H9 (cell line): Measurements from ENCODE around the gene KATNIP. TPM values are rescaled to one million over a fixed set of nuclear protein-coding genes. Genes with fewer than 3 reads are reported as not detected.

ENCODE experiments used
- DNase-seq: peaks from one replicate; pipeline ENCODE4 v3.0.0-alpha.2; 2017
- H2AFZ ChIP-seq: one replicate; pipeline ENCODE4 v1.6.1; 2013; ENCODE audit warnings: mild to moderate bottlenecking, low read length, control low read depth, moderate library complexity
- H2AK5ac ChIP-seq: 2 replicates; pipeline ENCODE4 v1.6.1; 2013; ENCODE audit warnings: low read length, control low read depth, mixed read lengths; ENCODE audit not compliant: insufficient read length
- H2BK120ac ChIP-seq: one replicate; pipeline ENCODE4 v1.6.1; 2013; ENCODE audit warnings: low read depth, mild to moderate bottlenecking, low read length, control low read depth, inconsistent platforms; ENCODE audit not compliant: poor library complexity, severe bottlenecking
- H2BK12ac ChIP-seq: 2 replicates; pipeline ENCODE4 v1.6.1; 2013; ENCODE audit warnings: low read length, control low read depth, mixed read lengths, low read depth; ENCODE audit not compliant: insufficient read length
- H2BK15ac ChIP-seq: 2 replicates; pipeline ENCODE4 v1.6.1; 2013; ENCODE audit warnings: low read depth, low read length, control low read depth
- H2BK20ac ChIP-seq: one replicate; pipeline ENCODE4 v1.6.1; 2013; ENCODE audit warnings: low read depth, mild to moderate bottlenecking, low read length, control low read depth, inconsistent platforms; ENCODE audit not compliant: poor library complexity, severe bottlenecking
- H2BK5ac ChIP-seq: 2 replicates; pipeline ENCODE4 v1.6.1; 2013; ENCODE audit warnings: low read length, control low read depth, mixed read lengths; ENCODE audit not compliant: insufficient read length
- H3K14ac ChIP-seq: 2 replicates; pipeline ENCODE4 v1.6.1; 2013; ENCODE audit warnings: low read length, control low read depth; ENCODE audit not compliant: insufficient read depth
- H3K18ac ChIP-seq: 2 replicates; pipeline ENCODE4 v1.6.1; 2013; ENCODE audit warnings: low read depth, mild to moderate bottlenecking, mixed read lengths, low read length, control low read depth; ENCODE audit not compliant: insufficient read length
- H3K23ac ChIP-seq: 2 replicates; pipeline ENCODE4 v1.6.1; 2013; ENCODE audit warnings: low read length, control low read depth, mixed read lengths, low read depth; ENCODE audit not compliant: insufficient read length
- H3K23me2 ChIP-seq: 2 replicates; pipeline ENCODE4 v1.6.1; 2013; ENCODE audit warnings: low read depth, mild to moderate bottlenecking, mixed read lengths, low read length, control low read depth; ENCODE audit not compliant: insufficient read length, poor library complexity, severe bottlenecking
- H3K27ac ChIP-seq: 2 replicates; pipeline ENCODE4 v1.5.1; 2013; ENCODE audit warnings: low read length, control low read depth, mixed read lengths, low read depth; ENCODE audit not compliant: insufficient read length
- H3K27me3 ChIP-seq: 2 replicates; pipeline ENCODE4 v1.6.1; 2013; ENCODE audit warnings: low read length, control low read depth, inconsistent platforms; ENCODE audit not compliant: insufficient read depth
- H3K4ac ChIP-seq: 2 replicates; pipeline ENCODE4 v1.6.1; 2013; ENCODE audit warnings: low read depth, mild to moderate bottlenecking, control low read depth, inconsistent platforms, low read length, moderate library complexity
- H3K4me1 ChIP-seq: 2 replicates; pipeline ENCODE4 v1.6.1; 2013; ENCODE audit warnings: low read length, control low read depth, inconsistent platforms; ENCODE audit not compliant: insufficient read depth
- H3K4me2 ChIP-seq: 2 replicates; pipeline ENCODE4 v1.6.1; 2013; ENCODE audit warnings: low read length, control low read depth, mixed read lengths; ENCODE audit not compliant: insufficient read length, insufficient read depth
- H3K56ac ChIP-seq: 2 replicates; pipeline ENCODE4 v1.6.1; 2013; ENCODE audit warnings: low read depth, mild to moderate bottlenecking, mixed read lengths, low read length, control low read depth; ENCODE audit not compliant: insufficient read length
- H3K79me1 ChIP-seq: 2 replicates; pipeline ENCODE4 v1.6.1; 2013; ENCODE audit warnings: low read depth, mild to moderate bottlenecking, moderate library complexity, low read length, control low read depth, inconsistent platforms; ENCODE audit not compliant: insufficient read depth, poor library complexity, severe bottlenecking
- H3K79me2 ChIP-seq: 2 replicates; pipeline ENCODE4 v1.6.1; 2013; ENCODE audit warnings: low read length, control low read depth, inconsistent platforms; ENCODE audit not compliant: insufficient read depth
- H3K9ac ChIP-seq: 2 replicates; pipeline ENCODE4 v1.6.1; 2013; ENCODE audit warnings: low read length, control low read depth, mixed read lengths; ENCODE audit not compliant: insufficient read length; ENCODE audit errors: extremely low read depth
- H3K9me3 ChIP-seq: one replicate; pipeline ENCODE4 v1.6.1; 2013; ENCODE audit warnings: low read depth, low read length, inconsistent platforms; ENCODE audit not compliant: control insufficient read depth
- H3T11ph ChIP-seq: one replicate; pipeline ENCODE4 v1.6.1; 2013; ENCODE audit warnings: mild to moderate bottlenecking, low read length, control low read depth, inconsistent platforms
- H4K20me1 ChIP-seq: one replicate; pipeline ENCODE4 v1.6.1; 2013; ENCODE audit not compliant: control insufficient read depth, insufficient read length, insufficient read depth
- H4K5ac ChIP-seq: 2 replicates; pipeline ENCODE4 v1.6.1; 2013; ENCODE audit warnings: low read depth, mild to moderate bottlenecking, mixed read lengths, low read length, control low read depth; ENCODE audit not compliant: insufficient read length
- H4K8ac ChIP-seq: replicated peaks from 2 replicates; pipeline ENCODE4 v1.6.1; 2013; ENCODE audit warnings: low read length, control low read depth, mixed read lengths, low read depth; ENCODE audit not compliant: insufficient read length
- H4K91ac ChIP-seq: 2 replicates; pipeline ENCODE4 v1.6.1; 2013; ENCODE audit warnings: low read depth, mild to moderate bottlenecking, moderate library complexity, mixed read lengths, low read length, control low read depth; ENCODE audit not compliant: insufficient read length
- H3K27ac Mint-ChIP-seq, 3 experiments: 2 replicates in 2 of 3; 3 replicates in 1 of 3; pipeline ENCODE4 v1.8.0; 2020 to 2021; ENCODE audit warnings: mixed read lengths in 3 of 3, mild to moderate bottlenecking in 1 of 3, moderate library complexity in 1 of 3
- H3K27me3 Mint-ChIP-seq: 2 replicates; pipeline ENCODE4 v1.8.0; 2021; ENCODE audit warnings: low read depth, mild to moderate bottlenecking, moderate library complexity, mixed read lengths
- H3K36me3 Mint-ChIP-seq, 3 experiments: 2 replicates in 2 of 3; 3 replicates in 1 of 3; pipeline ENCODE4 v1.8.0; 2020 to 2021; ENCODE audit warnings: low read depth in 3 of 3, mixed read lengths in 3 of 3; ENCODE audit not compliant: insufficient read depth in 1 of 3
- H3K4me1 Mint-ChIP-seq, 2 experiments: 2 replicates each; pipeline ENCODE4 v1.8.0; 2020; ENCODE audit warnings: mixed read lengths in 2 of 2
- H3K4me3 Mint-ChIP-seq, 2 experiments: 2 replicates in 1 of 2; 3 replicates in 1 of 2; pipeline ENCODE4 v1.8.0; 2020 to 2021; ENCODE audit warnings: mild to moderate bottlenecking in 2 of 2, mixed read lengths in 2 of 2, moderate library complexity in 1 of 2
- H3K9me3 Mint-ChIP-seq, 2 experiments: 2 replicates in 1 of 2; 3 replicates in 1 of 2; pipeline ENCODE4 v1.8.0; 2020; ENCODE audit warnings: mild to moderate bottlenecking in 2 of 2, mixed read lengths in 2 of 2, moderate library complexity in 1 of 2
- WGBS: extraction: QIAGEN DNeasy Blood & Tissue Kit; methylation state at CpG from one replicate; pipeline ENCODE4 v1.1.7; 2013; ENCODE audit warnings: missing lambda C conversion rate, low lambda C conversion rate, mixed read lengths; ENCODE audit not compliant: insufficient read length; ENCODE audit errors: extremely low coverage; 5-methylcytosine and 5-hydroxymethylcytosine counted together
- total RNA-seq: library from RNA; stranded (reverse); gene quantifications from 2 replicates; pipeline ENCODE4 v1.2.1, GENCODE V29; 2021
- TF ChIP-seq, protein P1 (sequence below): fragments of 200-600 bp; sonication (generic); conservative IDR thresholded peaks from 3 replicates; pipeline ENCODE4 v1.8.0; 2021; ENCODE audit warnings: antibody characterized with exemption, mild to moderate bottlenecking

The KATNIP gene
- total RNA-seq, 1 experiment from 2014 or later = 13.2 TPM

- H3K9ac ChIP-seq = peak overlapping the region; percentile 63
- no peak overlapping the region for H4K91ac ChIP-seq
- H2BK120ac ChIP-seq = no peak overlapping the region
- peaks cover 6 to 17% (median 15%) of the 10 kb centered on the region in 3 experiments; a peak in 6 of 7 replicates for H3K36me3 Mint-ChIP-seq
- no peak overlapping the region for H2BK12ac ChIP-seq
- no peaks in the 10 kb centered on the region for H3K27me3 ChIP-seq
- no peak for DNase-seq
- H2BK15ac ChIP-seq = no peak overlapping the region
- no peak overlapping the region for H3K27ac ChIP-seq
- no peak overlapping the region for H4K5ac ChIP-seq
- no peak overlapping the region for H4K8ac ChIP-seq
- no peak overlapping the region for H3K56ac ChIP-seq
- no peak overlapping the region for H3K14ac ChIP-seq
- H3K9me3 Mint-ChIP-seq = no peaks in the 10 kb centered on the region
- peaks cover 11 to 25% of the 10 kb centered on the region in 2 experiments for H3K4me1 Mint-ChIP-seq
- no peak overlapping the region for H3K4ac ChIP-seq
- H3K79me2 ChIP-seq = peaks cover 13% of the 10 kb centered on the region; the same call in 1 of the 2 replicates
- no peak overlapping the region for H2BK20ac ChIP-seq
- peak overlapping the region; percentile 99 to 100 for H3K4me3 Mint-ChIP-seq
- no CpG with 5 or more reads among the region's 4 CpGs for WGBS
- no peaks in the 10 kb centered on the region for H3K4me1 ChIP-seq
- H3K23me2 ChIP-seq = peaks cover 3% of the 10 kb centered on the region
- H3K9me3 ChIP-seq = no peaks in the 10 kb centered on the region
- peak overlapping the region; percentile 68 for H3K4me2 ChIP-seq
- no peak overlapping the region for H2AK5ac ChIP-seq
- H3T11ph ChIP-seq = no peak overlapping the region
- H2BK5ac ChIP-seq = no peak overlapping the region
- H3K23ac ChIP-seq = no peak overlapping the region
- H3K18ac ChIP-seq = no peak overlapping the region
- peak overlapping the region; percentile 95 to 99 (median 96); a peak in 5 of 7 replicates for H3K27ac Mint-ChIP-seq
- peaks cover 13% of the 10 kb centered on the region for H3K79me1 ChIP-seq
- TF ChIP-seq, protein P1, sequence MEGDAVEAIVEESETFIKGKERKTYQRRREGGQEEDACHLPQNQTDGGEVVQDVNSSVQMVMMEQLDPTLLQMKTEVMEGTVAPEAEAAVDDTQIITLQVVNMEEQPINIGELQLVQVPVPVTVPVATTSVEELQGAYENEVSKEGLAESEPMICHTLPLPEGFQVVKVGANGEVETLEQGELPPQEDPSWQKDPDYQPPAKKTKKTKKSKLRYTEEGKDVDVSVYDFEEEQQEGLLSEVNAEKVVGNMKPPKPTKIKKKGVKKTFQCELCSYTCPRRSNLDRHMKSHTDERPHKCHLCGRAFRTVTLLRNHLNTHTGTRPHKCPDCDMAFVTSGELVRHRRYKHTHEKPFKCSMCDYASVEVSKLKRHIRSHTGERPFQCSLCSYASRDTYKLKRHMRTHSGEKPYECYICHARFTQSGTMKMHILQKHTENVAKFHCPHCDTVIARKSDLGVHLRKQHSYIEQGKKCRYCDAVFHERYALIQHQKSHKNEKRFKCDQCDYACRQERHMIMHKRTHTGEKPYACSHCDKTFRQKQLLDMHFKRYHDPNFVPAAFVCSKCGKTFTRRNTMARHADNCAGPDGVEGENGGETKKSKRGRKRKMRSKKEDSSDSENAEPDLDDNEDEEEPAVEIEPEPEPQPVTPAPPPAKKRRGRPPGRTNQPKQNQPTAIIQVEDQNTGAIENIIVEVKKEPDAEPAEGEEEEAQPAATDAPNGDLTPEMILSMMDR = no peak
- no peaks in the 10 kb centered on the region; the same call in 1 of the 2 replicates for H3K27me3 Mint-ChIP-seq
- H4K20me1 ChIP-seq = no peaks in the 10 kb centered on the region
- no peak overlapping the region for H2AFZ ChIP-seq
Measured at GRCh38 chr16:27550582-27550920, 607 bp downstream of the KATNIP start.
